Calu3 (cell line): ENCODE measurements around the gene CORO1C. TPM values are rescaled to one million over a fixed set of nuclear protein-coding genes. Genes with fewer than 3 reads are reported as not detected.

ENCODE experiments used
- BruUV-seq: library from RNA; stranded (reverse); fragments of 400-500 nt; replicated peaks from 2 replicates; lab custom pipeline; 2021; lab: Mats Ljungman, UMichigan
- CTCF ChIA-PET: fragments of 300-600 bp; sonication (Branson Sonifier 250); formaldehyde crosslinking; loops from one replicate; lab custom pipeline; 2022; ENCODE audit warnings: antibody characterized with exemption; lab: Charles Lee
- DNase-seq: peaks from one replicate; pipeline ENCODE4 v3.0.0; 2022
- H3K27ac Mint-ChIP-seq: one replicate; pipeline ENCODE4 v1.8.0; 2022; ENCODE audit warnings: mixed read lengths; ENCODE audit not compliant: unreplicated experiment
- H3K27me3 Mint-ChIP-seq: one replicate; pipeline ENCODE4 v1.8.0; 2022; ENCODE audit warnings: mixed read lengths; ENCODE audit not compliant: unreplicated experiment
- H3K36me3 Mint-ChIP-seq: one replicate; pipeline ENCODE4 v1.8.0; 2022; ENCODE audit warnings: mild to moderate bottlenecking, moderate library complexity, mixed read lengths; ENCODE audit not compliant: insufficient read depth, unreplicated experiment
- H3K4me1 Mint-ChIP-seq: one replicate; pipeline ENCODE4 v1.8.0; 2022; ENCODE audit warnings: mild to moderate bottlenecking, low read depth, mixed read lengths; ENCODE audit not compliant: unreplicated experiment
- H3K4me3 Mint-ChIP-seq: one replicate; pipeline ENCODE4 v1.8.0; 2022; ENCODE audit warnings: mild to moderate bottlenecking, low read depth, moderate library complexity, mixed read lengths; ENCODE audit not compliant: unreplicated experiment
- H3K9me3 Mint-ChIP-seq: one replicate; pipeline ENCODE4 v1.8.0; 2022; ENCODE audit warnings: low read depth, mixed read lengths; ENCODE audit not compliant: unreplicated experiment
- CTCF ChIP-seq: fragments of 200-600 bp; IDR thresholded peaks from one replicate; pipeline ENCODE4 v1.8.0; 2022; ENCODE audit warnings: antibody characterized with exemption; ENCODE audit not compliant: unreplicated experiment
- intact Hi-C: fragments of 100-400 bp; cut with micrococcal nuclease; formaldehyde crosslinking; loops from one replicate; pipeline ENCODE4 v1.10.0; 2022; ENCODE audit not compliant: unreplicated experiment
- total RNA-seq: library from RNA; stranded (reverse); gene quantifications from 2 replicates; pipeline ENCODE4 v1.2.3, GENCODE V29; 2022

The CORO1C gene
- total RNA-seq, 1 experiment from 2014 or later = 252 TPM

GRCh38 chr12:108604208-108604941, 126.9 kb downstream of the CORO1C start:
- Mint-ChIP-seq H3K4me1 (no peaks in the 10 kb centered on the region), H3K9me3 (no peaks in the 10 kb centered on the region), H3K27ac (no peak overlapping the region), H3K36me3 (no peaks in the 10 kb centered on the region), H3K27me3 (peaks cover 26% of the 10 kb centered on the region), H3K4me3 (no peak overlapping the region)
- CTCF ChIA-PET = interaction anchor here (0.7 kb wide), 1 partner anchor 14 kb away, joined by 3 read pairs; no protein-coding TSS in a partner anchor
- no peak for DNase-seq
- intact Hi-C loops = no loop called here
- BruUV-seq = no TSS peak
- TF ChIP-seq CTCF = no peak

GRCh38 chr12:108603743-108604142, 127.6 kb downstream of the CORO1C start:
- intact Hi-C loops = no loop called here
- Mint-ChIP-seq H3K27ac (no peak overlapping the region), H3K36me3 (no peaks in the 10 kb centered on the region), H3K4me1 (no peaks in the 10 kb centered on the region), H3K27me3 (peaks cover 32% of the 10 kb centered on the region), H3K9me3 (no peaks in the 10 kb centered on the region), H3K4me3 (no peak overlapping the region)
- no TSS peak for BruUV-seq
- no peak for TF ChIP-seq CTCF
- DNase-seq = no peak
- CTCF ChIA-PET = no interaction called here

DNA sequence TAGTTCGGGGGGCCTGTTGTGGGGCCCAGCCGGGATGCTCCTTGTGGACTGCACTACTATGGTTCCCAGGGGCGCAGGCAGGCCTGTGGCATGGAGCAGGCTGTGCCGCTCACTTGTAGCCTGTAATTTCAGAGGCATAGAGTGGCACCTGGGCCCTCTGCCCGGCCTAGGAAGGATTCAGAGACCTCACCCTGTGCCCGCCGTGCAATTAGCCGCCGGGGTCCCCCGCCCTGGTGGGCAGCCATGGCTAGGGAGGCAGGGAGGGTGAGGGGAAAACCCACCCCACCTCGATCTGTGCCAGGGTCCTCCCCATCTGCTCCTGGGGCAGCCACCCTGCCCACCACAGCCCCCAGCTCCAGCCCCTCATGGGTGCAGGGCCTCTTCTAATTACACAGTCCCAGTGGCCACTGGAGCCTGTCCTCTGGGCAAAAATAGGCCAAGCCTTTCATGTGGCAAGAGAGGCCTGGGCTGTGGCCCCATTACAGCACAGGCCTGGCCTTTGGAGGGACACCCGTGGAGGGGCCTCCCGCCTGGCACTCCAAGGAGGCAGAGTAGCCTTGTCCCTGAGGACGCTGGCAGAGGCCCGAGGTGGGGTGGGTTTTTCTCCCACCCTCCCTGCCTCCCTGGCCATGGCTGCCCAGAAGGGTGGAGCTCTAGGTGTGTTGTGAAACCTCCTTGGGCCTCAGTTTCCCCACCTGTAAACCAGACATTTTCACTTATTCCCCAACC, 128.2 kb downstream of the CORO1C start:
- no peak overlapping the region for H3K27ac Mint-ChIP-seq
- H3K36me3 Mint-ChIP-seq = no peaks in the 10 kb centered on the region
- TF ChIP-seq CTCF = no peak
- no TSS peak for BruUV-seq
- DNase-seq = no peak
- no peak overlapping the region for H3K4me3 Mint-ChIP-seq
- H3K4me1 Mint-ChIP-seq = no peaks in the 10 kb centered on the region
- CTCF ChIA-PET = no interaction called here
- intact Hi-C loops = no loop called here
- H3K27me3 Mint-ChIP-seq = peaks cover 38% of the 10 kb centered on the region
- no peaks in the 10 kb centered on the region for H3K9me3 Mint-ChIP-seq

- H3K27ac Mint-ChIP-seq = no peak overlapping the region
- DNase-seq = no peak
- no TSS peak for BruUV-seq
- H3K36me3 Mint-ChIP-seq = no peaks in the 10 kb centered on the region
- intact Hi-C loops = no loop called here
- no peak for TF ChIP-seq CTCF
- H3K27me3 Mint-ChIP-seq = peaks cover 47% of the 10 kb centered on the region
- no peaks in the 10 kb centered on the region for H3K9me3 Mint-ChIP-seq
- CTCF ChIA-PET = no interaction called here
- H3K4me3 Mint-ChIP-seq = no peak overlapping the region
- no peaks in the 10 kb centered on the region for H3K4me1 Mint-ChIP-seq
These were observed 129.1 kb downstream of the CORO1C start for GRCh38 chr12:108602209-108602705.
